Activated CD4-positive, alpha-beta T cell treated with anti-CD3 and anti-CD28 coated beads, Interleukin-2, Interleukin-4, amounts not matched to agents 100 ng/mL and 50 ng/mL, durations not matched to agents 16 hours and 8 hours (primary cell): ENCODE results near the gene CD248.
"Not testable (repeated sequence)": the region's sequence is repeated elsewhere in the genome, so short reads cannot be mapped to it uniquely, and the experiment has no call there.

Experiments used
- DNase-seq: peaks from one replicate; pipeline ENCODE4 v3.0.0-alpha.2; 2020; ENCODE audit warnings: low spot score

Gene CD248

GRCh38 chr11:66313321-66314185, 3.3 kb downstream of the CD248 start:
- no peak for DNase-seq

DNA sequence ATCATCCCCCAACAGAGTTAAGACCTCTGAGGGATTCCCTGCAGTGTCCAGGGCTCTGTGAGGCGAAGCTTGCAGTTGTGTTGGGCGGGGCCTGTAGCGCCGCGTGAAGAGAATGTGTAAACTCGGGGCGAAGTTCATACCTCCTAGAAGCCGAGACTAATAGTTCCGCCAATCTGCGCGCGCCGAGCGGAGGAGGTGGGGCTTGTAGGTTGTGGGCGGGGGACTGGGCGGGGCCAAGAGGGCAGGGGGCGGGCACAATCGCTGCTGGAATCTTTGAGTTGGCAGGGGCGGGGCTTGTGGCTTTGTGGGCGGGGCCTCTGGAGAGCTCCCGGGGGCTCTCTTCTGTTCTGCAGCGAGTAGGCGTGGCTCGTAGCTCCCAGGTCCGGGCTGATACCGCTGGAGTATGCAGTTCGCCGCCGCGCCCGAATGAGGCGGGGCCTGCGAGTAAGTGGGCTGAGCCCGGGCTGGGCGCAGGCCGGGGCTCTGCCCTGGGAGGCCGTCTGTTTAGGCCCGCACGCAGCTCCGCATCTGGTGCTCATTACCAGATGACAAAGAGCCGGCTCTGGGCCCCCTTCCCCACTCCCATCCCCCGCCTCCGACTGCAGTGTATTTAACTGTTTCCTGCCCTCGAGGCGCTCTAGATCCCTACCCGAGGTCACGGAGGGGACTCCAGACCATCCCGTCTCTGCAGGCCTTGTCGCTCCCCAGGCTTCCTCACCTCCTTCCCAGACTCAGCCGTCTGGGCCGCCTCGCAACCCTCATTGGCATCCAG, 4.1 kb downstream of the CD248 start:
- peak; percentile 96 for DNase-seq

DNA sequence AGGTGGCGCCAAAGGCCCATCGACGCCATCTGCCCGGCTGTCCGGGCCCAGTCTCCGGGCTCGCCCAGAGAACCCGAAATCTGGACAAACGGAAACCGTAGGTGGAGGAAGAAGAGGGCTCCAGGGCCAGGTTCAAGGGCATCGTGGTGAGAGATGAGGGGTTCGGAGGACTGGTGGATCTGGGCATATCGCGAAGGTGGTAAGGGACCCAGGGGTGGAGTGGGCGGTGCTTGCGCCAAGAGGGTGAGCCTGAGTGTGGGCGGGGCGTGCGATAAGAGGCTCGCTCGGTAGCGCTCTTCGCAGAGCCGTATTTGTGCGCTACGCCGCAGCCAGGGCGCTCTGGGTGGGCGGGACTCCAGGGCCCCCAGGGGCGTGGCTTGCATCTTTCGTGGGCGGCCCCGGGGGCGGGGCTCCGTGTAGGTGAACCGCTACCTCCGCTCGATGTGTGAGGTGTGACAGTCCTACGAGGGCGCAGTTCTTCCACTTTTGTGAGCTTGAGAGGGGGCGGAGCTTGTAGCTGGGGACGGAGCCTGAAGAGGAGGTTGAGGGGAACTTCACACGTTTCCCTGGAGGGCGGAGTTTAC, 4.8 kb downstream of the CD248 start:
- peak; percentile 95 for DNase-seq

GRCh38 chr11:66311470-66311964, 5.3 kb downstream of the CD248 start:
- no peak for DNase-seq

- DNase-seq, result not testable (repeated sequence)
These were observed 5.9 kb downstream of the CD248 start for GRCh38 chr11:66310803-66311440.

GRCh38 chr11:66310324-66310723, 6.5 kb downstream of the CD248 start:
- DNase-seq, result no peak

DNA sequence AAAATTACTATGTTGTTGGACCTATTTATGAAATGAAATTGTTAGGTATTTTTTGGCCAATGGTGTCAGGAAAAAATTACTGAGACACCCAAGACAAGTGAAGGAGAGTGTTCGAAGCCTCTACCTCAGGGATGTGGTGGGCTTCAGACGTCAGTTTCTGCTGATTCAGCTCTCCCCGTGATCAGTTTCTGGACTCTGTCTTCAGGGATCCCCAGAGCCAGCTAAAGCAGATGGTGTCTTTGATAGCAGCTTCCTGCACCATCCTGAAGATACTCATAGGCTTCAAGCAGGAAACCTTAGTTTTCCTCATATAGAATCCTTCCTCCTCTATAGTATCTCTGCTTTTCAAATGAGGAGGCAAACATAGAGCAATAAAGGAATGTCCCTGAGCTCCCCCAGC, 7.4 kb downstream of the CD248 start:
- no peak for DNase-seq

DNA sequence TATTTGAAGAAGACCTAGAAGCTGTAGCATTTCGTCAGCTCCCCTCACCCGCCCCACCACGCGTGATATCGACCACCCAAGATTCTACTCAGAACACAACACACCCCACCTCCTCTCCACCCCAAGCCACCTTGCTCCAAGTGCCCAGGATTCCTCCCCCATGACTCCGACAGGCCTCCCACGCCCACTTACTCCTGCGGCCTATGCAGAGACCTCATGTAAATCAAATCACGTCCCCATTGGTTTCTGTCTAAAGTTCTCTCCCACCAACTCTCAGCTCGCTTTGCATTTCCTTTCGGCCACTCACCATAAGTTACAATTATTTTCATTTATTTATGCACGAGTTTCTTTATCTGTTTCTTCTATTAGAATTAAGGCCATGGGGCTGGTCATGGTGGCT, 14.2 kb downstream of the CD248 start:
- DNase-seq, result no peak

DNA sequence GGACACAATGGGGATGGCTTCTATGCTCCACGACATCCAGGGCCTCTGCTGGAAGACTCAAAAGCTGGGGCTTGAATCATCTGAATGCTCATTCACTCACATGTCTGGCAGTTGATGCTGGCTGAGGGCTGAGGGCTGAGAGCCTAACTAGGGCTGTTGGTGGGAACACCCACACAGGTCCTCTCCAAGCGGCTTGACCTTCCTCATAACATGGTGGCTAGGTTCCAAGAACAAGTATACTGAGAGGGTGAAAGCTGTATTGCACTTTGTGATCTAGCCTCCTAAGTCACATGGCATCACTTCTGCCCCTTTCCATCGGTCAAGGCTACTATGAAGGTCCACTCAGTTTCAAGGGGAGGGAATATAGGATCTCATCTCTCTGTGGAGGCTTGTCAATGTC, 17.7 kb downstream of the CD248 start:
- no peak for DNase-seq

- DNase-seq, result no peak
These were observed 19.2 kb downstream of the CD248 start for GRCh38 chr11:66297610-66298009.

DNA sequence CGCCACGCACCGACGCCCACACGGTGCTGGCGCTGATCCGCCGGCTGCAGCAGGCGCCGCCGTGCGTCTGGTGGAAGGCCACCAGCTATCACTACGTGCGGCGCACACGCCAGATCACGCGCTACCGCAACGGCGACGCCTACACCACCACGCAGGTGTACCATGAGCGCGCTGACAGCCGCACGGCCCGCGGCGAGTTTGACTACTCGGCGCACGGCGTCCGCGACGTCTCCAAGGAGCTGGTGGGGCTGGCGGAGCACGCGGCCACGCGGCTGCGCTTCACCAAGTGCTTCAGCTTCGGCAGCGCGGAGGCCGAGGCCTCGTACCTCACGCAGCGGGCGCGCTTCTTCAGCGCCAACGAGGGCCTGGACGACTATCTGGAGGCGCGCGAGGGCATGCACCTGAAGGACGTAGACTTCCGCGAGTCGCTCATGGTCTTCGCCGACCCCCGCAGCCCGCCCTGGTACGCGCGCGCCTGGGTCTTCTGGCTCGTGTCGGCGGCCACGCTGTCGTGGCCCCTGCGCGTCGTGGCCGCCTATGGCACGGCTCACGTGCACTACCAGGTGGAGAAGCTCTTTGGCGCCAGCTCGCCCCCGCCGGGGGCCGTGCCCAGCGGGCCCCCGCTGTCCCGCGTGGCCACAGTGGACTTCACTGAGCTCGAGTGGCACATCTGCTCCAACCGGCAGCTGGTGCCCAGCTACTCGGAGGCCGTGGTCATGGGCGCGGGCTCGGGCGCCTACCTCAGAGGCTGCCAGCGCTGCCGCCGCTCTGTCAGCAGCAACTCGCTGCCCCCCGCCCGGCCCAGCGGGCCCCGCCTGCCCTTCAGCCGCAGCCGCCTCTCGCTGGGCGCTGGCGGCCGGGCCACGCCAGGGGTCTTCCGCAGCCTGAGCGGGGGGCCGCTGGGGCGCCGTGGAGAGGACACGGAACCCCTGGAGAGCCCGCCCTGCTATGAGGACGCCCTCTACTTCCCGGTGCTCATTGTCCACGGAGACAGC, 21.9 kb downstream of the CD248 start:
- DNase-seq, result no peak

DNA sequence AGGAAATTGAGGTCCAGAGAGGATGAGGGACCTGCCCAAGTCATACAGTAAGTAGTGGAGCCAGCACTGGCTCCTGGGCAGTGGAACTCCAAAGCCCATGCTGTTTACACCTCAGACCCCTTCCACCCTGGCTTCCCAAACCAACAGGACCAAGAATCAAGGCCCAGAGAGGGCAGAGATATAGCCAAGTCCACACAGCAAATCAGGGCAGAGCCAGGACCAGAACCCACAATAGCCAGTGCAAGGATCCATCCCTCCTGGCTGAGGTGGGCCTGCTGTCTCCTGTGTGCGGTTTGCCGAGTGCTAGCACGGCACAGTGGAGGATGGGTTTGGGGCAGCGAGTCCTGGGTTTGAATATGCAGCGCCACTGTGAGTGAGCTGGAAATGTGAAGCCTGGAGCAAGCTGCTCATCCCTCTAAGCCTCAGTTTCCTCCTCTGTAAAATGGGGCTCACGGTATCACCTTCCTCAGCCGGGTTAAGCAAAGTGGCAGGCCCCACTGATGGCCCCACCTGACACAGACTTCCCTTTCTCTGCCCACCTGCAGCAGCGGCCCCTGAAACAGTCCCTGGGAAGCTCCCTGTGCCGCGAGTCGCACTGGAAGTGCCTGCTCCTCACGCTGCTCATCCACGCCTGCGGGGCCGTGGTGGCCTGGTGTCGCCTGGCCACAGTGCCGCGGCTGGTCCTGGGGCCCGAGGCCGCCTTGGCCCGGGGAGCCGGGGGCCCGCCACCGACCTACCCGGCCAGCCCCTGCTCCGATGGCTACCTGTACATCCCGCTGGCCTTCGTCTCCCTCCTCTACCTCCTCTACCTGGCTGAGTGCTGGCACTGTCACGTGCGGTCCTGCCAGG, 22.8 kb downstream of the CD248 start:
- no peak for DNase-seq

- DNase-seq, result no peak
These were observed 23.5 kb downstream of the CD248 start for GRCh38 chr11:66293352-66293751.

GRCh38 chr11:66292543-66293332, 24.1 kb downstream of the CD248 start:
- DNase-seq, result no peak

DNA sequence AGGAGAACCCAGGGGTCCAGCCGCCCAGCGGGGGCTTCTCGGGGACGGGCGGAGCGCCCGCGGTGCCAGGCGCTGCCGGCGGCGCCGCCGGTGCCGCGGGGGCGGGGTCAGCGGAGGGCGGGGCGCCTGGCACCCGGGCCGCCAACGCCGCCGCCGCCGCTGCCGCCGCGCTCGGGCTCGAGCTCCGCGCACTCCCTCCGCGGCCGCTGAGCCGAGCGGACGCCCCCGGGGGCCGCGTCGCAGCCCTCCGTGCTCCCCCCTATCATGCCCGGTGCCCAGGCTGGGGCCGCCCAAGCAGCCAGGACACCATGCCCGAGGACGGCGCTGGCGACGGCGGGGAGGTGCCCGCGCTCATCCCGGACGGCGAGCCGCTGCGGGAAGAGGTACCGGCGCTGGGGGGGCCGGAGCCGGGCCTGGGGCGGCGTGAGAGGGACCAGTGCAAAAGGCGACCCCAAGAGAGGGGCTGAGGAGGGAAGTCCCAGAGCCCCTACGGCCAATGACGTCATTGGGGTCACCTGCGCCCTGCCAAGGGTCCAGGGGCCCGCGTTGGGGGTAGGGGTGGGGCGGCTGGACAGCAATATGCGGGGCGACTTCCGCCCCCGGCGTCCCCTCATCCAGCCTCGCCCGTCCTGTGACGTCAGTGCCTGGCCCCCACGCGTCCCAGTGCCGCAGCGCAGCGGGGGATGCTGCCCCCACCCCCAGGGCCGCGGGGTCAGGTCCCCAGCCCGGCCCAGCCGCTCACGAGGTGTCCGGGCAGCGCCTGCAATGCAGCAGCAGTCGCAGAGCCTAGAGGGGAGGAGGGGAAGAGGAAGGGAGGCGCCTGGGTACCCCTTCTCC, 24.9 kb downstream of the CD248 start, which contains the start of gene TMEM151A:
Gene TMEM151A, plus strand, starts transcription at position 189 of the 837 bp plus-strand sequence. Its CDS starts 120 bp downstream, at position 309.
- DNase-seq, result no peak

DNA sequence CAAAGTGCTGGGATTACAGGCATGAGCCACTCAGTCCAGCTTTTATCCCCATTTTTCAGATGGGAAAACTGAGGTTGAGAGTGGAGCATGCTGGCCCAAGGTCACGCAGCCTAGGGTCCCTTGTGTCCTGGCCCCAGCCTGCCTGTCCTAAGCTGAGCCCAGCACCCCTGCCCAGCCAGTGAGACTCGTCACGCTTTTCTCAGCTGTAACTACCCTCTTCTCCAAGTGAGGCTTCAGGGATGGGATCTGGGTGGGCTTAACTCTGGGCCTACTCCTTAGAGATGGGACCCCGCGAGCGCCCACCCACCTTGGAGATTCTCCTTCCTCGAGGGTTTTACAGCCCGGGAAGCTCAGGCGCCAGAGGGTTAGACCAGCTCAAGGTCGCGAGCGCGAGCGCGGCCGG, 25.5 kb downstream of the CD248 start:
- DNase-seq, result no peak

DNA sequence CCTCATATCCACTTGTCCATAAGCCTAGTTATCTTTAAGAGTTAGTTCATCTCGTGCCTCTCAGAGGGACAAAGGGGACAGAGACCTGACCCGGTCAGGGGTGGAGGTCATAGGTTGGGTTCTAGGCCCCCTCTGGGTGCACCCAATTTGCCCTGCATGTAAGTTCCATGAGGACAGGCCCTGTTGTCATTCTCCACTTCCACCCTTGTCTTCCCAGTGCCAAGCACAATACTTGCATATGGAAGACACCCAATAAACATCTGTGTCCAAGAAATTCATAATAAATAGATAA, 26.6 kb downstream of the CD248 start:
- DNase-seq, result no peak
